Right lobe of liver (tissue), 6 donors: Measurements from ENCODE around the gene CIAO3. TPM values are rescaled to one million over a fixed set of nuclear protein-coding genes. Genes with fewer than 3 reads are reported as not detected.
A peak's percentile ranks its signal among the peaks of the same experiment; 100 is the strongest.

Experiments used
- ATAC-seq, 4 donors: fragments of 200-7000 bp; cut with Tn5 transposase; one replicate each; pipeline ENCODE4 v1.9.1; 2020; ENCODE audit warnings: mild to moderate bottlenecking in 4 of 4, moderate library complexity in 4 of 4
- DNase-seq, 3 donors: peaks; one replicate each; pipeline ENCODE4 v3.0.0-alpha.2; 2020
- H3K27ac ChIP-seq, 3 donors: fragments of 200-600 bp; one replicate each; pipeline ENCODE4 v1.8.0; 2022
- H3K27me3 ChIP-seq, 2 donors: fragments of 200-600 bp; one replicate each; pipeline ENCODE4 v1.8.0; 2022
- H3K36me3 ChIP-seq, 4 donors: fragments of 200-600 bp; sonication (generic) in 1 of 4; one replicate each; pipeline versions ENCODE4 v1.5.1 to v1.8.0; 2017 to 2022; ENCODE audit warnings: control low read depth in 1 of 4
- H3K4me1 ChIP-seq, 4 donors: fragments of 200-600 bp; sonication (generic) in 1 of 4; one replicate each; pipeline versions ENCODE4 v1.5.1 to v1.8.0; 2017 to 2022; ENCODE audit warnings: control low read depth in 1 of 4
- H3K4me3 ChIP-seq, 3 donors: fragments of 200-600 bp; one replicate each; pipeline ENCODE4 v1.8.0; 2022
- H3K9me3 ChIP-seq, 4 donors: fragments of 200-600 bp; sonication (generic) in 1 of 4; one replicate each; pipeline versions ENCODE4 v1.5.1 to v1.8.0; 2017 to 2022; ENCODE audit warnings: control low read depth in 1 of 4
- POLR2A ChIP-seq: fragments of 450-650 bp; IDR thresholded peaks from one replicate; pipeline ENCODE4 v1.6.1; 2017; ENCODE audit warnings: antibody characterized with exemption, mild to moderate bottlenecking
- WGBS: methylation state at CpG from one replicate; pipeline ENCODE4 v1.1.6; 2018; ENCODE audit warnings: low coverage, low lambda C conversion rate; ENCODE audit not compliant: insufficient coverage; ENCODE audit errors: missing lambda C conversion rate; 5-methylcytosine and 5-hydroxymethylcytosine counted together
- intact Hi-C, 2 donors: fragments of 100-400 bp; cut with DNase I; formaldehyde crosslinking; loops; one replicate each; pipeline versions ENCODE4 v1.11.2 to v1.14.1; 2022
- total RNA-seq, 6 experiments: library from RNA; depleted of rRNA in 2 of 6; stranded (reverse); fragments of >200 nt in 2 of 6; fragmentation: NEBNext Ultra II Directional in 3 of 6; extraction: Animal tissue kit (Norgen Biotek cat#: 25700) in 3 of 6; gene quantifications; one replicate each; pipeline versions ENCODE4 v1.1.0 to v1.2.4, GENCODE V29; 2016 to 2023
- TF ChIP-seq, protein P1 (sequence below), 4 donors: fragments of 200-600 bp in 3 of 4; fragments of 450-650 bp in 1 of 4; IDR thresholded peaks; one replicate each; pipeline versions ENCODE4 v1.5.1 to v1.8.0; 2016 to 2022; ENCODE audit warnings: antibody characterized with exemption in 4 of 4, mild to moderate bottlenecking in 2 of 4
- donor health status: DM: no; HTN: yes; CAD: no.
- donor health status: DM: no; HTN: no; CAD: no.
- donor health status: DM: no; HTN: no; CAD: no.
- donor health status: DM: no; HTN: yes; CAD: no.
- donor health status: DM: no; HTN: yes; CAD: no.

The CIAO3 gene
- total RNA-seq, 6 experiments from 2014 or later, result 11.9 to 26.1 (median 17.3) TPM

DNA sequence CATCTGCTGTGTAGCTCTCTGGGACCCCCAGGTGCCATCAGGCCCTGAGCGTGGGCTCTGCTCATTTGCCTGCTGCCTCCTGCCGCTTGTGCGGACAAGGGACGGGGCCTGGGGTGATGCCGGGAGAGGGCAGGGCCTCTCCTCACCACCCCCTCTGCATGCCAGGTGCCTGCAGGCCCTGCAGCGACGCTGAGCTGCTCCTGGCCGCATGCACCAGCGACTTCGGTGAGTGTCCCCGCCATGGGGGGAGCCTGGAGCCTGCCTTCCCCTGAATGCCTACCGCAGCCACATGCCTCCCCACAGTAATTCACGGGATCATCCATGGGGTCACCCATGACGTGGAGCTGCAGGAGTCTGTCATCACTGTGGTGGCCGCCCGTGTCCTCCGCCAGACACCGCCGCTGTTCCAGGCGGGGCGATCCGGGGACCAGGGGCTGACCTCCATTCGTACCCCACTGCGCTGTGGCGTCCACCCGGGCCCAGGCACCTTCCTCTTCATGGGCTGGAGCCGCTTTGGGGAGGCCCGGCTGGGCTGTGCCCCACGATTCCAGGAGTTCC is 23.9 kb downstream of the CIAO3 start:
- Histone ChIP-seq H3K4me3 (no peak overlapping the region), H3K36me3 (no peaks in the 10 kb centered on the region), H3K9me3 (no peaks in the 10 kb centered on the region), H3K4me1 (peaks cover 0 to 33% (median 5%) of the 10 kb centered on the region in 4 donors), H3K27me3 (no peaks in the 10 kb centered on the region), H3K27ac (no peak overlapping the region)
- no peak for DNase-seq
- WGBS, result 65% methylated on average over 5 of the region's 29 CpGs
- no peak for TF ChIP-seq POLR2A
- TF ChIP-seq, protein P1, sequence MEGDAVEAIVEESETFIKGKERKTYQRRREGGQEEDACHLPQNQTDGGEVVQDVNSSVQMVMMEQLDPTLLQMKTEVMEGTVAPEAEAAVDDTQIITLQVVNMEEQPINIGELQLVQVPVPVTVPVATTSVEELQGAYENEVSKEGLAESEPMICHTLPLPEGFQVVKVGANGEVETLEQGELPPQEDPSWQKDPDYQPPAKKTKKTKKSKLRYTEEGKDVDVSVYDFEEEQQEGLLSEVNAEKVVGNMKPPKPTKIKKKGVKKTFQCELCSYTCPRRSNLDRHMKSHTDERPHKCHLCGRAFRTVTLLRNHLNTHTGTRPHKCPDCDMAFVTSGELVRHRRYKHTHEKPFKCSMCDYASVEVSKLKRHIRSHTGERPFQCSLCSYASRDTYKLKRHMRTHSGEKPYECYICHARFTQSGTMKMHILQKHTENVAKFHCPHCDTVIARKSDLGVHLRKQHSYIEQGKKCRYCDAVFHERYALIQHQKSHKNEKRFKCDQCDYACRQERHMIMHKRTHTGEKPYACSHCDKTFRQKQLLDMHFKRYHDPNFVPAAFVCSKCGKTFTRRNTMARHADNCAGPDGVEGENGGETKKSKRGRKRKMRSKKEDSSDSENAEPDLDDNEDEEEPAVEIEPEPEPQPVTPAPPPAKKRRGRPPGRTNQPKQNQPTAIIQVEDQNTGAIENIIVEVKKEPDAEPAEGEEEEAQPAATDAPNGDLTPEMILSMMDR (IDR thresholded peaks at IDR 0.05), result no peak
- no peak for ATAC-seq
- intact Hi-C loops, result no loop called here

DNA sequence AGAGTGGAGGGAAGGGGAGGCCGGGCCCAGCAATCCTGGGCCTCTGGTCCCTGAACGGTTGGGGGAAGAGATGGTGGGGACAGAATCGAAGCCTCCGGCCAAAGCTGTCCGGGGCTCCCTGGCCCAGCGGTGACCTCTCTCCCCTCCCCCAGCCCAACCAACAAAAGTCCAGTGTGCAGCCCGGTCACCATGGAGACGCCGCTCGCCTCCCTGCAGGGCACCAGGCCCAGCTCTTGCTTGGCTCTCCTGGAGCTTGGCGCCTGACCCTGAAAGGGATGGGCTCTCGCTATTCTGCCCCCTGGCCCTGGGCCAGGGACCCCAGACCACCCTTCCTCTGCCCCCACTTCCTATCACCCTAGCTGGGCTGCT is 24.6 kb downstream of the CIAO3 start:
- WGBS, result no CpG with 5 or more reads among the region's 12 CpGs
- Histone ChIP-seq H3K4me3 (peak overlapping the region; percentile 12 to 63 (median 31)), H3K36me3 (no peaks in the 10 kb centered on the region), H3K27me3 (no peaks in the 10 kb centered on the region), H3K9me3 (no peaks in the 10 kb centered on the region), H3K27ac (no peak overlapping the region), H3K4me1 (peaks cover 0 to 27% (median 3%) of the 10 kb centered on the region in 4 donors)
- DNase-seq, result peak; percentile 85 to 94 (median 93)
- TF ChIP-seq, protein P1 (IDR thresholded peaks at IDR 0.05), result no peak
- TF ChIP-seq POLR2A, result no peak
- peak; percentile 50 to 70 (median 66) for ATAC-seq
- intact Hi-C loops, result no loop called here

DNA sequence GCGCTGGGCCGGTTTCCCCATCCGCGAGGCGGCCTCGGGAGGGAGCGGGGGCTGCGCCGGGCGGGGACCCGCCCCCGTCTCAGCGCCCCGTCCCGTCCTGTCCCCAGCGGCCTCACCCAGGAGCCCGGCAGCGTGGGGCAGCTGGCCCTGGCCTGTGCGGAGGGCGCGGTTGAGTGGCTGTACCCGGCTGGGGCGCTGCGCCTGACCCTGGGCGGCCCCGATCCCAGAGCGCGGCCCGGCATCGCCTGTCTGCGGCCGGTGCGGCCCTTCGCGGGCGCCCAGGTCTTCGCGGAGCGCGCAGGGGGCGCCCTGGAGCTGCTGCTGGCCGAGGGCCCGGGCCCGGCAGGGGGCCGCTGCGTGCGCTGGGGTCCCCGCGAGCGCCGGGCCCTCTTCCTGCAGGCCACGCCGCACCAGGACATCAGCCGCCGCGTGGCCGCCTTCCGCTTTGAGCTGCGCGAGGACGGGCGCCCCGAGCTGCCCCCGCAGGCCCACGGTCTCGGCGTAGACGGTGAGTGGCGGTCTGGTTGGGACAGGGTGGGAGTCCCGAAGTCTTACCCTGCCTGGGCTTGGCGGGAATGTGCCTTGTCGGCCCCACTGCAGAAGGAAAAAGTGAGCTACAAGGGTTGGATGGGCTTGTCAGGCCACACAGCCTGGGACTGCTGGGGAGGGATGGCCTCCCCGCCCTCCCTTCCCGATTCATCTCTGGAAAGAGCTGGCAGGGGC is 25.2 kb downstream of the CIAO3 start:
- intact Hi-C loops, result no loop called here
- peak in 2 of 4 donors; percentile 1 to 10 for ATAC-seq
- H3K36me3 ChIP-seq, result no peaks in the 10 kb centered on the region

DNA sequence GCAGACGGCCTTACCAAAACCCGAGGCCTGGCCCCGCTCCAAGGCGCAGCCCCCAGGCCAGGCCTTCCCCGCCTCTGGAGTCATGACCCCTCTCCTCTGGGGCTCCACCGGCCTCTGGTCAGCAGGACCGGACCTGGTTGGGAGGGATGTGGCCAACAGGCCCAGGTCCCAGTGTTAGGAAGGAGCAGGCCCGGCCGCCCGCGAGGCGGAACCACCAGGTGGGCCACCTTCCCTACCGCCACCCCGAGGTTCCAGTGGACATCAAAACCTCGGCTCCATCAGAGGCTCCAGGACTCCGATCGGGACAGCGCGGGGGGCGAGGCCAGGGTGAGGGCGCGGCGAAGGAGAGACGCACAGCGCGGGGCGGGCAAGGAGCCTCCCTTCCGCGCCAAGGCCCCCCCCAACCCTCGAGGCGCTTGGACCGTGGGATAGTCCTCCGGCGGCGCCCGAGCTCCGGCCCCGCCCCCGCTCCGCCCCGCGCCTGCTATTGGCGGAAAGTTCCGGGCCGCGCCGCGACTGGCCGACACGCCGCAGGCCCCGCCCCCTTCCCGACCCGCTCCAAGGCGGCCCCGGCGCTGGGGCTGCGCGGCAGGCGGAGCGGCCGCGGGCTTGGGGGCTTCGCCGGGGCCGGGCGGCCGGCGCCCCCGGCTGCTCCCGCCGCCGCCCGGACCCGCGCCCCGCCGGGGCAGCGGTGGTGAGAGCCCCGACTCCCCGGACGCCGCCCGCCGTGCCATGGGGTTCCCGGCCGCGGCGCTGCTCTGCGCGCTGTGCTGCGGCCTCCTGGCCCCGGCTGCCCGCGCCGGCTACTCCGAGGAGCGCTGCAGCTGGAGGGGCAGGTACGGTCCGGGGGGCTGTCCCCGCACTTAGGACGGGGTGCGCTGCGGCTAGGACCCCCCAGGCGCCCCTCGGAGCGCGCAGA is 26.0 kb downstream of the CIAO3 start, which contains the start of gene METRN:
Gene METRN (plus strand): TSS at position 561 of the 919 bp plus-strand sequence. CDS start 172 bp downstream, at position 733.
- Histone ChIP-seq H3K27ac (no peak within 1 kb of the TSS), H3K9me3 (no peaks in the 10 kb centered on the region), H3K36me3 (no peaks in the 10 kb centered on the region), H3K27me3 (no peaks in the 10 kb centered on the region), H3K4me3 (peak within 1 kb of the TSS; percentile 54 to 63 (median 58)), H3K4me1 (peaks cover 0 to 20% (median 2%) of the 10 kb centered on the region in 4 donors)
- DNase-seq (peak; percentile 90 to 94 (median 93)), ATAC-seq (peak; percentile 79 to 90 (median 84))
- WGBS, result no CpG with 5 or more reads among the region's 108 CpGs
- intact Hi-C loops, result loop anchor here (5.0 kb wide), 2 partner anchors 72 to 337 kb away; partner anchors contain the start of genes CHTF18 (in 1 of the 2) and RPUSD1 (in 1 of the 2)
- no peak for TF ChIP-seq POLR2A
- TF ChIP-seq, protein P1 (IDR thresholded peaks at IDR 0.05), result no peak

More for the DNA sequence above, 25.2 kb downstream of the CIAO3 start:
- Histone ChIP-seq H3K27ac (no peak overlapping the region), H3K4me1 (peaks cover 0 to 27% (median 3%) of the 10 kb centered on the region in 4 donors), H3K4me3 (peak overlapping the region; percentile 54 to 63 (median 58)), H3K27me3 (no peaks in the 10 kb centered on the region), H3K9me3 (no peaks in the 10 kb centered on the region)
- WGBS, result 4% methylated on average over 10 of the region's 74 CpGs
- TF ChIP-seq, protein P1 (IDR thresholded peaks at IDR 0.05), result peak in 2 of 4 donors; percentile 8 to 25
- TF ChIP-seq POLR2A, result no peak
- DNase-seq, result no peak
